DMS53 treated with DMSO at 0.1 percent for 48 hours (cell line): Measurements from ENCODE around the gene PSMB10.
"Not testable (repeated sequence)": the region's sequence is repeated elsewhere in the genome, so short reads cannot be mapped to it uniquely, and the experiment has no call there.

Experiments
- DNase-seq: peaks from one replicate; lab custom pipeline; 2025; ENCODE audit not compliant: unreplicated experiment; lab: John Stamatoyannopoulos, UW

The PSMB10 gene

GRCh38 chr16:67927131-67927941, 9.3 kb downstream of the PSMB10 start:
- no peak for DNase-seq

DNA sequence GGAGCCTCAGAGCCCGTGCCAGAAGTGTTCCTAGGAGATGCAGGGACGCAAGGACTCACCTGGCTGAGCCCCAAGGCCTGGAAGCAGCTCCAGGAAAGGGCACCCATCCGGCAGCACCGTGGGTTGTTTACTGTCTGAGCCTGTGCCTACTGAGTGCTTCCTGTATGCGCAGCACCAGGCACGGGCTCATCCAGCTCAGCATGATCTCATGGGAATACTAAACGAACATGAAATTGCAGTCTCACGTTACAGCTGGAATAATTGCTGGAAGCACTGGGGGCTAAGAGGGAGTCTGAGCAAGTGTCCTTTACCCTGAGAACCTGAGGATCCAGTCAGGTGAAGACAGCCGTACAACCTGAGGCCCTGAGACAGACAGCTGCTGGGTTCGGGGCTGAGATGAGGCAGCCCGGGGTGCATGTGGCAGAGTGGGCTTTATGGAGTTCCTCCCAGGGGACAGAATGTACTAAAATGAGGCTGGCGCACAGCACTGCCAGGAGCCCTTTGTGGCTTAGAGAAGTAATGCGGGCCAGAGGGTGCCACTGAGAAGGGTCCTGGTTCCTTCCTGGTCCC, 10.4 kb downstream of the PSMB10 start:
- peak; percentile 53 for DNase-seq

- DNase-seq, result no peak
These were observed 12.3 kb downstream of the PSMB10 start for GRCh38 chr16:67924140-67924906.

- no peak for DNase-seq
These were observed 13.1 kb downstream of the PSMB10 start for GRCh38 chr16:67923414-67924116.

DNA sequence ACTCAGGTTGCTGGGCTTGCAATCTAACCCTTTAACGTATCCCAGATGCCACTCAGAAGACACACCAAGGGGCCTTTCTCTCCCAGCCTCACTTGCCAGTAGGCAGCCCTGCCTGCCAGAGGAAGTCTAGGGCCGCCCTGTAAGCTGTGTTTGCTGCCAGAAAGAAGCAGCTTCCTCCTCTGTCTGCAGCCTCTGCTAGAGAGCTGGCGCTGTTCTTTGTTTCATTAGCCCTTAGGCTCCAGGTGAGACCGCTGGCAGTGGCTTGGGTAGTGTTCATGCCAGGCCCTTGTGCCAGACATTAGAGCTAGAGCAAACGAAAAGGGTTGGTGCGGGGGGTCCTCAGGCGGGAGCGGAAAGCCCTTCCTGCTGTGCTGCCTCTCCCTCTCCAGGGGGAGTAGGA, 13.9 kb downstream of the PSMB10 start:
- no peak for DNase-seq

DNA sequence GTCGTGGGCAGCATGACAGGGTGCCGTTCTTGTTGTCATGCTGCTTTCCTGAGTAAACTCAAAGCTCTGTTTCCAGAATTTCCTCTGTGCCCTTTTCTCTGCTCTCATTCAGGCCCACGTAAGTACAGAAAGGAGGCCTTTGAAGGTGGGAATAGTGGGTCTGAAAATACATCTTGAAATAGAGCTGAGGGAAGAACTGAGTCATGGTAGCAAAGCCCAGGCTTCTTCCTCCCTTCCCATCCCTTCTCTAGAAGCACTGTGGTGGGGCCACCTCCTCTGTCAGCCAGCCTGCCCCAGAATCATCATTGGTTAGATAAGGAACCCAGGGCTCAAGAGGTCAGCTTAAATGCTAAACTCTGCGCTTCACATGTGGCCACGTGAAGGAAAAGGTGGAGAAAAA, 14.4 kb downstream of the PSMB10 start:
- DNase-seq, result no peak

GRCh38 chr16:67919622-67920221, 16.9 kb downstream of the PSMB10 start:
- DNase-seq, result no peak

DNA sequence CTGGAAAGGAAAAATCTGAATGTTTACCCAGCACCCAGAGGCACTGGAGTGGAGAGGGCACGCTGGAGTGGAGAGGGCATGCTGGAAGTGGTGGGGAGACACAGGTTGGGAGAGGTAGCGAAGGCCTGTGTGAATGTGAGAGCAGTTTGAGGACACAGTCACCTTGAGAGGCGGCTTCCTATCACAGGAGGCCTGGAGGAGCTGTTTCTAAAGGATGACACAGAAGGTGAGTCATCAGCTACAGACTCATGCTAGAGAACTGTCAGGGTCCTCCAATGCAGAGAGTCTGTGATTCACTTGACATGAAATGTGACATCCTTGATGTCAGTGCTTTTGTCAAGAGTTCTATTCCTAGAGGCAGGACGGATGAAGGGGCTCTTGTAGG, 18.8 kb downstream of the PSMB10 start:
- peak; percentile 48 for DNase-seq

- no peak for DNase-seq
These were observed 19.4 kb downstream of the PSMB10 start for GRCh38 chr16:67917140-67917851.

DNA sequence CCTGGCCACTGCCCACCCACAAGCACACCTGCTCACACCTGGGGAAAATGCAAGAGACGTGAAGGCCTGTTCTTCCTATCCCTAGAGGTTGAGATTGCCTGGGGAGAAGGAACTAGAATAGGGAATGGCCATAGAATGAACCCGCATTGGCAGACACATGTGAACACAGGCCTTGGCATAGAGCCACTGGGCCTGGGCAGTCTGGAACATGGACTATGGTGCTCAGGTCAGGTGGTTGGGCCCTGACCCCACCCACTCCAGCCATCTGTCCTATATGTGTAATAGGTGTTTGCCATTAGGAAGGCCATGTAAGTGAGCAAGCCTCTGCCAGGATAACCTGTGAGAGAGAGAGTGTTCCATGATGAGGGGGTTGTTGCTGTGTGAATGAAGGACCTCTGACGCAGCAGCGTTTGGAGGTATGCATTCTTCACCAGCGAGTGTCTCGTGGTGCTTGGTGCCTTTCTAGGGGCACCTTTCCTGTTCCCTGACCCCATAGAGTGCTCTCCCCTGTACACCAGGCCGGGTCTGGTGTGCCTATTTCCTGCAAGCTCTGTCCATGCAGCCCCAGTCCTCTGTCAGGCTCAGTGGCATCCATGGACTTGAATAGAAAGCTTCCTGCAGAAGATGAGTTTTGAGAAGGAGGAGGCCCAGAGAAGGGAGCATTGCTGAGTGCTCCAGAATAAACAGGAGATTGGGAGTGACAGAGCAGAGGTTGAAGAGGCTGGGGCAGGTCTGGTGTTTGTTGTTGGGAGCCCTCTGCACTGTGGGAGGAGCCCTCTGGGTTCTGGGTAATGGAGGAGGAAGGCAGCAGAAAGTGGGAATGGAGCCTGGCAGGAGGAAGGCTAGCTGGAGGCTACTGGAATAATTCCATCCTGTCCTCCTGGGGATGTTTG, 20.6 kb downstream of the PSMB10 start:
- DNase-seq, result no peak

DNA sequence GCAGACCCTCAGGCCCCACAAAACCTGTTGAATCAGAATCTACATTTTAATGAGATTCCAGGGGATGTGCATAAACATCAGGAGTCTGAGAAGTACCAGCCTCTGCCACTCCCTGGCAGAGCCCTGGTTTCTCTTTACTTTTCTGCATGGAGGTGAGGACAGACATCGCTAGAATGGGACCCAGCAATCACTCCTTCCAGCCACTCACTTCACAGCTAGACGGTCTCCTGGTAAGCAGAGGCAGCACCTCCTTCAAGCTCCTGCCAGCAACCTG, 21.2 kb downstream of the PSMB10 start:
- not testable (repeated sequence) for DNase-seq

DNA sequence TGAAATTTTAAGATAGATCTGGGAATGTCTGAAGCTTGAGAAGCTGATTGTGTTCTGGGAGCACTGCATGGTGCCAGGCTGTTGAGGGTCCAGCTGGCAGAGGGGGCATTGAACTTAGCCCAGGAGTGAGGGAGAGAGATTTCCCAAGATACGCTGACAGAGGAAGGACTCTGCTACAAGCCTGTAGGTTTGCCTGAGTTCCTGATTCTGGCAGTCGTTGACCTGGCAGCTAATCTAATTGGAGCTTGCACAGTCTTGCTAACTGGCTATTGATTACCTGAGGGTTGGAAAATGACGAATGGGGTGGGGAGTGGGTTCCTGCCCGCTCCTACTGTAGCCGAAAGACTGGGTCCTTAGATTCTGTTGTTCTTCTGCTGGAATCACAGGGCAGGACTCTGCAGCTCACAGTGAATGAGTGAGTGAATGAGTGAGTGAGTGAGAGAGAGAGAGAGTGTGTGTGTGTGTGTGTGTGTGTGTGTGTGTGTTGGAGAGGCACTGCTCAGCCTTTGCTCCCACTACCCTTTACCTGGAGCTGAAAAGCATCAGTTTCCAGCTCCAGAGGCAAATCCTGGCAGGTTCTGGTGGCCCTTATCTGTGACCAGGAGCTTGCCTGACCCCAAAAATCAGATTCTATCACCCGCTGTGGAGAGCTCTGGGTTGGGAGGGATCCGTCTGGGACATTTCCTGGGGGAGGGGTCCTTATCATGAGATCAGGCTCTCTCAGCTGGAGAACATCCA, 21.7 kb downstream of the PSMB10 start:
- DNase-seq, result no peak

- no peak for DNase-seq
These were observed 26.5 kb downstream of the PSMB10 start for GRCh38 chr16:67910158-67910557.

GRCh38 chr16:67909056-67909742, 27.5 kb downstream of the PSMB10 start:
- DNase-seq, result no peak

- DNase-seq, result no peak
These were observed 29.1 kb downstream of the PSMB10 start for GRCh38 chr16:67907397-67908180.

DNA sequence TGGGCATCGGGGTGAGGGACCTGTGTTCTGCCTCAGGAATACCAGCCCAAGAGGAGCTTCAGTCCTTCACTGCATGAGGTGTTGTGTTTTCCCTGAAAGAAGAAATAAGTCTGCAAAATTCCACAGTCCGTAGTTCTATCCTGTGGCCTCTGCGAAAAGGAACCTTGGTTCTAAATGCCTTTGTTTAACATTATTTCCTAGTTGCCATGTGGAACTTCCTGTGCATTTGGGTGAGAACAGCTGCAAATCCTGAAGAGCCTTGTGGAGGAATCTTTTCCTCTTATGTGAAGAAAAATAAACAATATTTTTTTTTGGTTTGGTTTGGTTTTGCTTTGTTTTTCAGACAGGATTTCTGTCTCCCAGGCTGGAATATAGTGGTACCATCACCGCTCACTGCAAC, 33.8 kb downstream of the PSMB10 start:
- no peak for DNase-seq

DNA sequence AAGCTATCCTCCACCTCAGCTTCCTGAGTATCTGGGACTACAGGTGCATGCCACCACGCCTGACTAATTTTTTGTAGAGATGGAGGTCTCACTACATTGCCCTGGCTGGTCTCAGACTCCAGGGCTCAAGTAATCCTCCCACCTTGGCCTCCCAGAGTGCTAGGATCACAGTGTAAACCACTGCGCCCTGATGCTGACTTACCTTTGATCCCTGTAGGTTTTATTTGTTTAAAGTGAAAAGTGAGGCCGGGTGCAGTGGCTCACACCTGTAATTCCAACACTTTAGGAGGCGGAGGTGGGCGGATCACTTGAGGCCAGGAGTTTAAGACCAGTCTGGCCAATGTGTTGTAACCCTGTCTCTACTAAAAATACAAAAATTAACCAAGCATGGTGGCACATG, 34.9 kb downstream of the PSMB10 start:
- DNase-seq, result no peak

DNA sequence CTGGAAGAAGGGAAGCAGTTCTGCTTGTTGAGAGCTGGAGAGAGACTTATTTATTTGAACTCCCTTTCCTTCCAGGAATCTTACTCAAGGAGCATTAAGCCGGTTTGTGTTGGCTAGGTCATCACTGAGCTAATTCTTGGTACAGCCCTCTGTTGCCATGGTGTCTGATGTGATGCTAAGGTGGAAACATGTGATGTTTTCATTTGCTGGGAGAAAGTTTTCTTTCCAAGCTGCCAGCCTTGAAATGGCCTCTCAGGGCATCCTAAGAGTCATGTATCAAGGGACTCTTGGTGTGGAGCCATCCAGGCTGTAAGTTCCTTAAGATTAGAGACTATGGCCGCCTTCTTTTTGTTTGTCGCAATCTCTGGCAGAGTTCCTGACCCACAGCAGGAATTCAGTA, 39.4 kb downstream of the PSMB10 start:
- DNase-seq, result no peak
